ENCODE measurements around the gene KIAA1671.

The KIAA1671 gene

DNA sequence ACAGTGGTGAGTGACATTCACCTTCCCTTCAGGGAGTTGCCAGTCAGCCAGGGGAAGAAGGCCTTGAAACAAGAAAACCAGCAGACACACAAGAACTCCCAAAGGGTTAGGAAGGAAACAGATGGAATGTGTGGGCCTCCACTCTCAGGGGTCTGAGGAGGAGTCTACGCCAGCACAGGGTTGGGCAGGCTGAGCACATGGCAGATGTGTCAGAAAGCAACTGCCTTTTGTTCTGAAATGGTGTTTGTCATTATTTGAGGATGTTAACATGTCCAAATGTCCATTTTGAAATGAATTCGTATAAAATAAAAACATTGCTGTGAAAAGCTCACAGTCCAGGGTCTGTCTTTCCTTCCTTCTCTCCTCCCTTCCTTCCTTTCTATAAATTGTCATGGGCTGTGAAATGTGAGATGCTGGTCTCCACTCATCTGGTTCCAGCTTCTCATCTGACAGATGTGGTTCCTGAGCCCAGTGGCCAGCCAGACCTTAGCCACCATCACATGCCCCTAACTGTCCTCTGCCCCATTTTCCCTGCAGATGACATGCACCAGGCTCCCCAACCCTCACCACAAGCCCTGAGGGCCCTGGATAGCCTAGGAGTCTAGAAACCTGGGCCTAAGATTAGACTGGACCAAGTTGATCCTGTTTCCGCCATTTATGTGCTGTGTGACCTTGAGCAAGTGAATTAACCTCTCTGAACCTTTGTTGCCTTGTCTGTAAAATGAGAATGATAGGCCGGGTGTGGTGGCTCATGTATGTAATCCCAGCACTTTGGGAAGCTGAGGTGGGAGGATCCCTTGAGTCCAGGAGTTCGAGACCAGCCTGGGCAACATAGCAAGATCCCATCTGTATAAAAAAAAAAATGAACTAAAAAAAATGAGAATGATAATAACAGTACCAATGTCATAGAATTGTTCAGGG is 190.9 kb downstream of the KIAA1671 start:
- DNase-seq (ENCODE audit: insufficient read length, low spot score) (no peak), FAIRE-seq (no peak)
- TF ChIP-seq POLR2AphosphoS5 (IDR thresholded peaks at IDR 0.05; ENCODE audit: low read depth, low read length) (no peak), POLR2A (IDR thresholded peaks at IDR 0.05; ENCODE audit: low read depth, low read length) (no peak), PAX5 (IDR thresholded peaks at IDR 0.05; ENCODE audit: insufficient read depth, low read length, severe bottlenecking) (no peak), TAF1 (IDR thresholded peaks at IDR 0.05; ENCODE audit: low read depth, low read length) (no peak), POU2F2 (IDR thresholded peaks at IDR 0.05; ENCODE audit: low read depth, low read length) (no peak), SPI1 (IDR thresholded peaks at IDR 0.05; ENCODE audit: low read depth, low read length) (no peak)

DNA sequence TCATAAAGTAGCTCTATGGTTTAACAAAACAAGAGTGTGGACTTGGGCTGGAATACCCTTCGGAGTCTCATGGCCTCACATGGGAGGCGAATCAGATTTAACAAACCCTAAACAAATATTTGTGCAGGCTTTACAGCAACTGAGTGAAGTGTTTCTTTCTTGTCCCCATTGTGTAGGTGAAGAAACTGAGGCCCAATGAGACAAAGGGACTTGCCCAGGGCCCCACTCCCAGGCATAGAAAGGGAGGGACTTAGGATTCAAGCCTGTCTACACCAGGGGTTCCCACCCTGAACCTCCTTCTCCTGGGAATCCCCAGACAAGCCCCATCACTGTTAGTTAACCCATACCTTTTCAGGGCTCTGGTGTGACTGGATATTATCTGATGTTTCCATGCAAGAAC is 192.0 kb downstream of the KIAA1671 start:
- FAIRE-seq (no peak), DNase-seq (ENCODE audit: insufficient read length, low spot score) (no peak)
- TF ChIP-seq POU2F2 (IDR thresholded peaks at IDR 0.05; ENCODE audit: low read depth, low read length) (no peak), SPI1 (IDR thresholded peaks at IDR 0.05; ENCODE audit: low read depth, low read length) (no peak), POLR2AphosphoS5 (IDR thresholded peaks at IDR 0.05; ENCODE audit: low read depth, low read length) (no peak), TAF1 (IDR thresholded peaks at IDR 0.05; ENCODE audit: low read depth, low read length) (no peak), PAX5 (IDR thresholded peaks at IDR 0.05; ENCODE audit: insufficient read depth, low read length, severe bottlenecking) (no peak), POLR2A (IDR thresholded peaks at IDR 0.05; ENCODE audit: low read depth, low read length) (no peak)

- FAIRE-seq (no peak), DNase-seq (ENCODE audit: insufficient read length, low spot score) (no peak)
- TF ChIP-seq POLR2A (IDR thresholded peaks at IDR 0.05; ENCODE audit: low read depth, low read length) (no peak), SPI1 (IDR thresholded peaks at IDR 0.05; ENCODE audit: low read depth, low read length) (no peak), POLR2AphosphoS5 (IDR thresholded peaks at IDR 0.05; ENCODE audit: low read depth, low read length) (no peak), POU2F2 (IDR thresholded peaks at IDR 0.05; ENCODE audit: low read depth, low read length) (no peak), PAX5 (IDR thresholded peaks at IDR 0.05; ENCODE audit: insufficient read depth, low read length, severe bottlenecking) (no peak), TAF1 (IDR thresholded peaks at IDR 0.05; ENCODE audit: low read depth, low read length) (no peak)
These were observed 193.8 kb downstream of the KIAA1671 start for GRCh38 chr22:25146307-25146706.

GRCh38 chr22:25146906-25147641 is 194.6 kb downstream of the KIAA1671 start:
- FAIRE-seq (no peak), DNase-seq (ENCODE audit: insufficient read length, low spot score) (no peak)
- TF ChIP-seq POU2F2 (IDR thresholded peaks at IDR 0.05; ENCODE audit: low read depth, low read length) = no peak
- TF ChIP-seq POLR2A (IDR thresholded peaks at IDR 0.05; ENCODE audit: low read depth, low read length) = no peak
- TF ChIP-seq SPI1 (IDR thresholded peaks at IDR 0.05; ENCODE audit: low read depth, low read length) = no peak

- TF ChIP-seq TAF1 (IDR thresholded peaks at IDR 0.05; ENCODE audit: low read depth, low read length) = no peak
These were observed 195.1 kb downstream of the KIAA1671 start for GRCh38 chr22:25147642-25147928.

DNA sequence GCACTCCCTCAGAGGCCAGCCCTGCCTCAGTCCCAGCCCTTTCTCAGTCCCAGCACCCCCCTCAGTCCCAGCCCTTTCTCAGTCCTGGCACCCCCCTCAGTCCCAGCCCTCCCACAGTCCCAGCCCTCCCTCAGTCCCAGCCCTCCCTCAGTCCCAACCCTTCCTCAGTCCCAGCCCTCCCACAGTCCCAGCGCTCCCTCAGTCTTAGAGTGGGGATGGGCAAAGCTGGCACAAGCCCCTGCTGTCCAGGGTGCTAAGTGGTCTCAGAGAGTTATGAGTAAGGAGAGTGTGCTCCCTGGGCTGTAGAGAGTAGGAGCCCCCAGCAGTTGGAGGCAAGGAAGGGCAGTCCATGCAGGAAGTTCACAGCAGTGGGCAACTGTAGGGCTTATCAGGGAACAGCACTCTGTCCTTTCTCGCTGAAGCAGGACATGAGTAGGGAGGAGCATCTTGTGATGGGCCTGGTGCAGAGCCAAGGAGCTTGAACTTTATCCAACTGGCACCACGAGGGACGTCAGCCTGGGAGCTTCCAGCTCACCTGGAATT is 195.7 kb downstream of the KIAA1671 start:
- FAIRE-seq = no peak
- DNase-seq (ENCODE audit: insufficient read length, low spot score) = no peak
- TF ChIP-seq POLR2A (IDR thresholded peaks at IDR 0.05; ENCODE audit: low read depth, low read length) (no peak), POU2F2 (IDR thresholded peaks at IDR 0.05; ENCODE audit: low read depth, low read length) (no peak), PAX5 (IDR thresholded peaks at IDR 0.05; ENCODE audit: insufficient read depth, low read length, severe bottlenecking) (no peak), SPI1 (IDR thresholded peaks at IDR 0.05; ENCODE audit: low read depth, low read length) (no peak), TAF1 (IDR thresholded peaks at IDR 0.05; ENCODE audit: low read depth, low read length) (no peak), POLR2AphosphoS5 (IDR thresholded peaks at IDR 0.05; ENCODE audit: low read depth, low read length) (no peak)

More at GRCh38 chr22:25147642-25147928, 195.1 kb downstream of the KIAA1671 start:
- DNase-seq (ENCODE audit: insufficient read length, low spot score) (no peak), FAIRE-seq (no peak)

- FAIRE-seq = no peak
- TF ChIP-seq SPI1 (IDR thresholded peaks at IDR 0.05; ENCODE audit: low read depth, low read length) (no peak), PAX5 (IDR thresholded peaks at IDR 0.05; ENCODE audit: insufficient read depth, low read length, severe bottlenecking) (no peak), POLR2A (IDR thresholded peaks at IDR 0.05; ENCODE audit: low read depth, low read length) (no peak), POU2F2 (IDR thresholded peaks at IDR 0.05; ENCODE audit: low read depth, low read length) (no peak), POLR2AphosphoS5 (IDR thresholded peaks at IDR 0.05; ENCODE audit: low read depth, low read length) (no peak), TAF1 (IDR thresholded peaks at IDR 0.05; ENCODE audit: low read depth, low read length) (no peak)
- no peak for DNase-seq (ENCODE audit: insufficient read length, low spot score)
These were observed 196.5 kb downstream of the KIAA1671 start for GRCh38 chr22:25149014-25149413.

DNA sequence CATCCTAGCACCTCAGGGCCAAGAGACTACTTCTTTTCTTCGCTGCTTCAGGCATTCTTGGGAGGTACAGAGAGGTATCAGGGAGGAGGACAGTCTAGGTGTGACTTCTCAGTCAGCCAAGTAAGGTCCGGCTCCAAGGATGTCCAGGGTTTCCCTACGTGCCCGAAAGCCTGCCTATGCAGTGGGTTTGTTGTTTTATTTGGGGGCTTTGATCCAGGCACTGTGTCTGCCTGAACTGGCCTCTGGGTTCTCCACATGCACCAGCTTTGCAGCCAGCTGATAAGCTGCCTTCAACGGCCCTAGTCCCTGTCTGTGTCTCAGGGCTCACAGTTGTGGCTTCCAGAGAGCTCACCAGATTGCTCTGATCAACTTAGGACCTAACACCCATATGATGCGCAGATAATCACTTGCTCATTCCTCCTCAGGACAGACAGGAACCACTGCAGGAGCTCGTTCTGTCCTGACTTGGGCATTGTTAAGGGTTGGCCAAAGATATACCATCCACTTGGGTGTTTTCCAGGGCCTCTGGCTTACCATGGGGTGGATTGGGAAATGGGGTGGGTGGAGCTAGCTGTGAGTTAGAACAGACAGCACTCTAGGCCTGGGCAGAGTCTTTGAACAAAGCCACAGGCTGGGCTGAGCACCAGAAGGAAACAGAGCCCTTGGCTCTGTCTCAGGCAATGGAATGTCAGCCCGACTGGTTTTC is 201.6 kb downstream of the KIAA1671 start:
- no peak for TF ChIP-seq POU2F2 (IDR thresholded peaks at IDR 0.05; ENCODE audit: low read depth, low read length)
- DNase-seq (ENCODE audit: insufficient read length, low spot score) (no peak), FAIRE-seq (no peak)

DNA sequence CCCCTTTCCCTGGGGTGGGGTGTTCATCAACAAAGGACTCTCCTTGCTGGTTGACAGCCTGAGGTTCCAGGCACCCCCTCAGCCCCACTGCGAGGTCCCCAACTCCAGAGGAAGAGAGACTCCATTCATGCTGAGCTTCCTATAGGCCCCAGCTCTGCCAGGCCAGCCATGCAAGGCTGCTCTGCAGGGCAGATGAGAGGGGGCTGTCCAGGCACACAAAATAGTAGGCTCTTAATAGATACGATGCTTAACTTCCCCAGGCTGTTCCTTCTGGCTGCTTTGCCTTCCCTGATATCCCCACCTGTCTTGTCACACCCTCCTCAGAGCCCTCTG is 202.1 kb downstream of the KIAA1671 start:
- no peak for DNase-seq (ENCODE audit: insufficient read length, low spot score)
- no peak for TF ChIP-seq POLR2AphosphoS5 (IDR thresholded peaks at IDR 0.05; ENCODE audit: low read depth, low read length)
- no peak for TF ChIP-seq POU2F2 (IDR thresholded peaks at IDR 0.05; ENCODE audit: low read depth, low read length)
- TF ChIP-seq PAX5 (IDR thresholded peaks at IDR 0.05; ENCODE audit: insufficient read depth, low read length, severe bottlenecking) = no peak
- TF ChIP-seq POLR2A (IDR thresholded peaks at IDR 0.05; ENCODE audit: low read depth, low read length) = no peak
- TF ChIP-seq TAF1 (IDR thresholded peaks at IDR 0.05; ENCODE audit: low read depth, low read length) = no peak
- TF ChIP-seq SPI1 (IDR thresholded peaks at IDR 0.05; ENCODE audit: low read depth, low read length) = no peak
- FAIRE-seq = no peak

Data from GM12891 (cell line).